GM10266 (cell line): ENCODE results near the gene FGFR2.

Experiments used
- DNase-seq: peaks from one replicate; pipeline ENCODE4 v3.0.0; 2012; ENCODE audit errors: extremely low spot score
- CTCF ChIP-seq: IDR thresholded peaks from 2 replicates; pipeline ENCODE4 v1.5.1; 2012; ENCODE audit warnings: mild to moderate bottlenecking, low read depth; ENCODE audit not compliant: control insufficient read depth, insufficient read depth; ENCODE audit errors: missing control alignments

The FGFR2 gene

GRCh38 chr10:121551210-121551885 is 46.9 kb downstream of the FGFR2 start:
- no peak for TF ChIP-seq CTCF

GRCh38 chr10:121544301-121544869 is 53.9 kb downstream of the FGFR2 start:
- no peak for DNase-seq
- TF ChIP-seq CTCF = no peak

More at GRCh38 chr10:121551210-121551885, 46.9 kb downstream of the FGFR2 start:
- no peak for DNase-seq

GRCh38 chr10:121543545-121543944 is 54.7 kb downstream of the FGFR2 start:
- no peak for TF ChIP-seq CTCF

GRCh38 chr10:121541450-121542120 is 56.7 kb downstream of the FGFR2 start:
- TF ChIP-seq CTCF = no peak
- DNase-seq = no peak

More at GRCh38 chr10:121543545-121543944, 54.7 kb downstream of the FGFR2 start:
- DNase-seq = no peak

- no peak for DNase-seq
- TF ChIP-seq CTCF = no peak
Measured at GRCh38 chr10:121540732-121541395, 57.4 kb downstream of the FGFR2 start.

GRCh38 chr10:121539786-121540185 is 58.5 kb downstream of the FGFR2 start:
- DNase-seq = no peak
- TF ChIP-seq CTCF = no peak

- no peak for TF ChIP-seq CTCF
- no peak for DNase-seq
Measured at GRCh38 chr10:121536310-121536913, 61.8 kb downstream of the FGFR2 start.
